DOHH2 (cell line): ENCODE data around the gene CYP21A2.
"Not testable (repeated sequence)": the region's sequence is repeated elsewhere in the genome, so short reads cannot be mapped to it uniquely, and the experiment has no call there.

ENCODE experiments used
- H3F3A ChIP-seq: fragments of 200-600 bp; sonication (generic), shearing (Covaris generic); 2 replicates; pipeline ENCODE4 v1.6.0; 2016; ENCODE audit warnings: antibody characterized with exemption, mild to moderate bottlenecking; ENCODE audit not compliant: control insufficient read depth, insufficient read depth
- H3K27ac ChIP-seq: fragments of 200-600 bp; sonication (generic); 2 replicates; pipeline ENCODE4 v1.5.1; 2014; ENCODE audit warnings: low read depth, mild to moderate bottlenecking, low read length, moderate library complexity
- H3K27me3 ChIP-seq: fragments of 200-600 bp; sonication (generic); 2 replicates; pipeline ENCODE4 v1.6.1; 2014; ENCODE audit warnings: mild to moderate bottlenecking, low read length, mixed read lengths; ENCODE audit not compliant: control insufficient read depth
- H3K36me3 ChIP-seq: fragments of 200-600 bp; sonication (generic); 2 replicates; pipeline ENCODE4 v1.6.1; 2014; ENCODE audit warnings: mild to moderate bottlenecking, low read length, moderate library complexity, mixed read lengths; ENCODE audit not compliant: control insufficient read depth
- H3K4me1 ChIP-seq: fragments of 200-600 bp; sonication (generic); 2 replicates; pipeline ENCODE4 v1.6.1; 2014; ENCODE audit warnings: mild to moderate bottlenecking, low read length, mixed read lengths; ENCODE audit not compliant: control insufficient read depth
- H3K4me2 ChIP-seq: fragments of 200-600 bp; sonication (generic); 2 replicates; pipeline ENCODE4 v1.6.0; 2014; ENCODE audit warnings: mild to moderate bottlenecking, low read length, moderate library complexity
- H3K4me3 ChIP-seq: fragments of 200-600 bp; sonication (generic); 2 replicates; pipeline ENCODE4 v1.5.1; 2014; ENCODE audit warnings: mild to moderate bottlenecking, low read length, mixed read lengths
- H3K79me2 ChIP-seq: fragments of 200-600 bp; sonication (generic); 2 replicates; pipeline ENCODE4 v1.6.1; 2014; ENCODE audit warnings: mild to moderate bottlenecking, low read length, mixed read lengths; ENCODE audit not compliant: control insufficient read depth
- H3K9me2 ChIP-seq: fragments of 200-600 bp; sonication (generic); replicated peaks from 2 replicates; pipeline ENCODE4 v1.6.1; 2014; ENCODE audit warnings: mild to moderate bottlenecking, low read length, mixed read lengths; ENCODE audit not compliant: control insufficient read depth
- H3K9me3 ChIP-seq: fragments of 200-600 bp; sonication (generic); 2 replicates; pipeline ENCODE4 v1.6.1; 2014; ENCODE audit warnings: antibody characterized with exemption, low read length, mixed read lengths; ENCODE audit not compliant: control insufficient read depth, insufficient read depth
- H4K20me1 ChIP-seq: fragments of 200-600 bp; sonication (generic); 2 replicates; pipeline ENCODE4 v1.6.0; 2014; ENCODE audit warnings: low read depth, mild to moderate bottlenecking, antibody characterized with exemption, low read length, moderate library complexity; ENCODE audit not compliant: control insufficient read depth, insufficient read depth

The CYP21A2 gene

DNA sequence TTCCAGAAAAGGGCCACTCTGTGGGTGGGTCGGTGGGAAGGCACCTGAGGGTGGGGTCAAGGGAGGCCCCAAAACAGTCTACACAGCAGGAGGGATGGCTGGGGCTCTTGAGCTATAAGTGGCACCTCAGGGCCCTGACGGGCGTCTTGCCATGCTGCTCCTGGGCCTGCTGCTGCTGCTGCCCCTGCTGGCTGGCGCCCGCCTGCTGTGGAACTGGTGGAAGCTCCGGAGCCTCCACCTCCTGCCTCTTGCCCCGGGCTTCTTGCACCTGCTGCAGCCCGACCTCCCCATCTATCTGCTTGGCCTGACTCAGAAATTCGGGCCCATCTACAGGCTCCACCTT lies 32.7 kb upstream of the CYP21A2 start:
- not testable (repeated sequence) for H3K4me3 ChIP-seq, H3K36me3 ChIP-seq, H3K9me2 ChIP-seq, H3K4me2 ChIP-seq, H3K27ac ChIP-seq, H3K4me1 ChIP-seq, H3K27me3 ChIP-seq, H3F3A ChIP-seq, H3K9me3 ChIP-seq, H3K79me2 ChIP-seq, H4K20me1 ChIP-seq

DNA sequence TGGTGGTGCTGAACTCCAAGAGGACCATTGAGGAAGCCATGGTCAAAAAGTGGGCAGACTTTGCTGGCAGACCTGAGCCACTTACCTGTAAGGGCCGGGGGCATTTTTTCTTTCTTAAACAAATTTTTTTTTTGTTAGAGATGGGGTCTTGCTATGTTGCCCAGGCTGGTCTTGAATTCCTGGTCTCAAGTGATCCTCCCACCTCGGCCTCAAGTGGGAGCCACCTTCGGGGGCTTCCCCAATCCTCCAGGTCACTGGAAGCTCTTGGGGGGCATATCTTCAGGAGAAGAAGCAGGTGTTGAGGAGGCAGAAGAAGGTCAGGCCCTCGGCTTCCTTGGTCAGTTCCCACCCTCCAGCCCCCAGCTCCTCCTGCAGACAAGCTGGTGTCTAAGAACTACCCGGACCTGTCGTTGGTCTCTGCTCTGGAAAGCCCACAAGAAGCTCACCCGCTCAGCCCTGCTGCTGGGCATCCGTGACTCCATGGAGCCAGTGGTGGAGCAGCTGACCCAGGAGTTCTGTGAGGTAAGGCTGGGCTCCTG lies 32.2 kb upstream of the CYP21A2 start:
- H3K4me1 ChIP-seq, H3K9me2 ChIP-seq, H3F3A ChIP-seq, H3K9me3 ChIP-seq, H4K20me1 ChIP-seq, H3K27ac ChIP-seq, H3K36me3 ChIP-seq, H3K4me3 ChIP-seq, H3K79me2 ChIP-seq, H3K4me2 ChIP-seq, H3K27me3 ChIP-seq: not testable (repeated sequence)

DNA sequence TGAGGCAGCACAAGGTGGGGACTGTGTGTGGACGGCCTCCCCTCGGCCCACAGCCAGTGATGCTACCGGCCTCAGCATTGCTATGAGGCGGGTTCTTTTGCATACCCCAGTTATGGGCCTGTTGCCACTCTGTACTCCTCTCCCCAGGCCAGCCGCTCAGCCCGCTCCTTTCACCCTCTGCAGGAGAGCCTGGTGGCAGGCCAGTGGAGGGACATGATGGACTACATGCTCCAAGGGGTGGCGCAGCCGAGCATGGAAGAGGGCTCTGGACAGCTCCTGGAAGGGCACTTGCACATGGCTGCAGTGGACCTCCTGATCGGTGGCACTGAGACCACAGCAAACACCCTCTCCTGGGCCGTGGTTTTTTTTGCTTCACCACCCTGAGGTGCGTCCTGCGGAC lies 31.1 kb upstream of the CYP21A2 start:
- not testable (repeated sequence) for H3K27ac ChIP-seq, H3K79me2 ChIP-seq, H3K9me2 ChIP-seq, H3K36me3 ChIP-seq, H3K4me2 ChIP-seq, H3K4me1 ChIP-seq, H4K20me1 ChIP-seq, H3F3A ChIP-seq, H3K4me3 ChIP-seq, H3K9me3 ChIP-seq, H3K27me3 ChIP-seq

DNA sequence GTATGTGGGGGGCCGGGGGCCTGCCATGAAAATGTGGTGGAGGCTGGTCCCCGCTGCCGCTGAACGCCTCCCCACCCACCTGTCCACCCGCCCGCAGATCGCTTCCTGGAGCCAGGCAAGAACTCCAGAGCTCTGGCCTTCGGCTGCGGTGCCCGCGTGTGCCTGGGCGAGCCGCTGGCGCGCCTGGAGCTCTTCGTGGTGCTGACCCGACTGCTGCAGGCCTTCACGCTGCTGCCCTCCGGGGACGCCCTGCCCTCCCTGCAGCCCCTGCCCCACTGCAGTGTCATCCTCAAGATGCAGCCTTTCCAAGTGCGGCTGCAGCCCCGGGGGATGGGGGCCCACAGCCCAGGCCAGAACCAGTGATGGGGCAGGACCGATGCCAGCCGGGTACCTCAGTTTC lies 30.2 kb upstream of the CYP21A2 start:
- H3K36me3 ChIP-seq, H3K4me2 ChIP-seq, H3K79me2 ChIP-seq, H3F3A ChIP-seq, H3K27me3 ChIP-seq, H3K4me3 ChIP-seq, H3K4me1 ChIP-seq, H3K9me3 ChIP-seq, H4K20me1 ChIP-seq, H3K27ac ChIP-seq, H3K9me2 ChIP-seq: not testable (repeated sequence)

DNA sequence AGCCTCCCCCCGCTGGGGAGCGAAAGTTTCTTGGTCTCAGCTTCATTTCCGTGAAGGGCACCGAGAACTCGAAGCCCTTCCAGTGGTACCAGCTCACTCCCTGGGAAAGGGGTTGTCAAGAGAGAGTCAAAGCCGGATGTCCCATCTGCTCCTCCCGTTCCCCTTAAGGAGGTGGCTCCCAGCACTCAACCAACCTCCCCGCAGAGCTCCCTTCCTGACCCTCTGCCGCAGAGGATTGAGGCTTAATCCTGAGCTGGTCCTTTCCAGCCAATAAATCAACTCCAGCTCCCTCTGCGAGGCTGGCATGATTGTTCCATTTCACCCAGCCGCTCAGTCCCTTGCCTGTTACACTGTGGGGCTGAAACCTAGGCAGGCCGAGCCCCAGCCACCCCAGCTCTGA lies 29.6 kb upstream of the CYP21A2 start:
- not testable (repeated sequence) for H3K79me2 ChIP-seq, H3K36me3 ChIP-seq, H3K4me2 ChIP-seq, H3K27me3 ChIP-seq, H3K4me3 ChIP-seq, H3K27ac ChIP-seq, H3F3A ChIP-seq, H3K9me3 ChIP-seq, H4K20me1 ChIP-seq, H3K4me1 ChIP-seq, H3K9me2 ChIP-seq

DNA sequence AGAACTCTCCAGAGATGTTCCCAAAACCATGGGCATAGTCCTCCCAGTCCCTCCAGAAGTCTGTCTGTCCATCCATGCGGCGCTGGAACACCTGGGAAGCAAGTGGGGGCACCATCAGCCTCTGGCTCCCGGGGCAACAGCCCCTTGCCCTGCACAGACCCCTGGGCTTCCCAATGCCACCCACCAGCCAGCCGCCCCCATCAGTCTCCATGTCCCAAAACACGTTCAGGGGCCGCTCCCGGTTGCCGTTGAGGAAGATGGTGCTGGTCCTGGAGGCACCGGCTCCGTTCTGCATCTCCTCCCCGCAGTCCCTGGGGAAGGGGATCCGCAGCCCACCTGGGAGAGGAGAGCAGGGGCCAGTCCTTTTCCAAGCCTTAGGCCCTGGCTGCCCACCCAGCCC lies 28.7 kb upstream of the CYP21A2 start:
- not testable (repeated sequence) for H3K36me3 ChIP-seq, H3K9me2 ChIP-seq, H4K20me1 ChIP-seq, H3K27ac ChIP-seq, H3K27me3 ChIP-seq, H3K4me3 ChIP-seq, H3K4me2 ChIP-seq, H3K4me1 ChIP-seq, H3F3A ChIP-seq, H3K79me2 ChIP-seq, H3K9me3 ChIP-seq

DNA sequence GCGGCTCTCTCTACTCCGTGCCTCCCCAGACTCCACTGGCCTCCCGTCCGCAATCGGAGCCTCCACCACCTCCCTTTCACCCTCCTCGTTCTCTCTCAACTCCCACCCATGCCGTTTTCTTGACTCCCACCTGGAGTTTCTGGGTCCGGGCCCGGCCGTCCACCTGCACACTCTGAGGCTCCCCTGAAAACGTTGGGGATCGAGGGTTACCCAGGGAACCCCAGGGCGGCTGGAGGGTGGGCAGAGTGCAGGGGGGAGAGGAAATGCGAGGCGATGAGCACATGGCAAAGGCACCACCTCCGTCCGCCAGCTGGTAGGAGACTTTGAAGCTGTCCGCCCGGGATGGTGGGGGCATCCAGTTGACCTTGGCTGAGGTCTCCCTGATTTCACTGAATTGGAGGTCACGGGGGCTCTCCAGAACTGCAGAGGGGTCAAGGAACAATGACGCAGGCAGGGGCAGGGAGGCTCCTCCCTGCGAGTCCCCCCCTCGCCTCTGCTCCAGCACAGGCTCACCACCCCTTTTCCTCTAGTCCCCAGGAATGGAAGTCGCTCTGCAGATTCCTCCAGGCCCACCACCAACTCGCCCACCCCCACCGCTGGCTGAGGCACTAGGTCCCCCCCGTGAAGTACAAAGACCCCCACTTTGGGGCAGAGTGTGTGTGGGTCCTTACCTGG lies 27.2 kb upstream of the CYP21A2 start:
- H4K20me1 ChIP-seq, H3K27me3 ChIP-seq, H3K27ac ChIP-seq, H3K4me2 ChIP-seq, H3K4me1 ChIP-seq, H3F3A ChIP-seq, H3K9me2 ChIP-seq, H3K4me3 ChIP-seq, H3K9me3 ChIP-seq, H3K36me3 ChIP-seq, H3K79me2 ChIP-seq: not testable (repeated sequence)

DNA sequence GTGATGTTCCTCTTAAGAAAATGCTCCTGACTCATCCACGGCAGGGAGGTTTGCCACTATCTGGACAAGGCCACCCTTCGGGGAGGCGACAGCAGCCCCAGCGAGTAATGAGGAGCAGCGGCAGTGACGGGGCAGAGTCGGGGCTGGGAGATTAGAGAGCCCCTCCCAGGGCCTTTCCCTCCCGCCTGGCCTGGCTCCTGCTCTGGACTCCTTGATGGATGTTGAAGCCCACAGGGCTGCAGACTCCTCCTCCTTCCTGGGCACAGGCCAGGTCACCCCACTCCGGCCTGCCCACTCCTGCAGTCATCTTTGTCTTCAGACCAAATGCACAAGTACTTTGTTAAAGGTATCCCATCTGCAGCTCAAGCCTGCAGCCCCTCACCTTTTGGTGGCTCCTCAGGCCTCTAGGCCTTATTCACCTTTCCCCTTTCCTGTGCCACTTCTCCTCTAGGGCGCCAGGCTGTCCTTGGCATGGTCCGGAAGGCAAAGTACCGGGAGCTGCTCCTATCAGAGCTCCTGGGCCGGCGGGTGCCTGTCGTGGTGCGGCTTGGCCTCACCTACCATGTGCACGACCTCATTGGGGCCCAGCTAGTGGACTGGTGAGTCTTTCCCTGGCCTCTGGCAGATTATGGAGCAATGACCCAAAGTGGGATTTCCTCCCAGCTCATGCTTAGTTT lies 25.1 kb upstream of the CYP21A2 start:
- H3F3A ChIP-seq, H4K20me1 ChIP-seq, H3K9me3 ChIP-seq, H3K9me2 ChIP-seq, H3K79me2 ChIP-seq, H3K4me3 ChIP-seq, H3K4me1 ChIP-seq, H3K4me2 ChIP-seq, H3K36me3 ChIP-seq, H3K27ac ChIP-seq, H3K27me3 ChIP-seq: not testable (repeated sequence)
